Activated CD4-positive, alpha-beta T cell treated with anti-CD3 and anti-CD28 coated beads for 36 hours (primary cell): ENCODE results near the gene ZNF432. TPM values are rescaled to one million over a fixed set of nuclear protein-coding genes. Genes with fewer than 3 reads are reported as not detected.
A peak's percentile ranks its signal among the peaks of the same experiment; 100 is the strongest.
"Not testable (repeated sequence)": the region's sequence is repeated elsewhere in the genome, so short reads cannot be mapped to it uniquely, and the experiment has no call there.

ENCODE experiments used
- ATAC-seq: fragments of 200-7000 bp; cut with Tn5 transposase; one replicate; pipeline ENCODE4 v1.10.0; 2021; ENCODE audit warnings: mild to moderate bottlenecking, moderate library complexity
- CTCF ChIA-PET: fragments of 350-600 bp; sonication (Branson Sonifier 250); formaldehyde crosslinking; loops from one replicate; lab custom pipeline; 2021; ENCODE audit warnings: antibody characterized with exemption; lab: Charles Lee
- POLR2A ChIA-PET: fragments of 350-600 bp; sonication (Branson Sonifier 250); formaldehyde crosslinking; loops from one replicate; lab custom pipeline; 2021; ENCODE audit warnings: antibody characterized with exemption, inconsistent platforms; lab: Charles Lee
- DNase-seq: peaks from one replicate; pipeline ENCODE4 v3.0.0-alpha.2; 2020
- H3K27ac Mint-ChIP-seq: one replicate; pipeline ENCODE4 v1.8.0; 2021; ENCODE audit warnings: mixed read lengths
- H3K27me3 Mint-ChIP-seq: one replicate; pipeline ENCODE4 v1.8.0; 2021; ENCODE audit warnings: mixed read lengths
- H3K36me3 Mint-ChIP-seq: one replicate; pipeline ENCODE4 v1.8.0; 2021; ENCODE audit warnings: low read depth, mixed read lengths
- H3K4me1 Mint-ChIP-seq: one replicate; pipeline ENCODE4 v1.8.0; 2021; ENCODE audit warnings: mixed read lengths
- H3K4me3 Mint-ChIP-seq: one replicate; pipeline ENCODE4 v1.8.0; 2021; ENCODE audit warnings: mild to moderate bottlenecking, moderate library complexity, mixed read lengths
- H3K9me3 Mint-ChIP-seq: one replicate; pipeline ENCODE4 v1.8.0; 2021; ENCODE audit warnings: low read depth, mixed read lengths
- intact Hi-C, 2 experiments: fragments of 100-400 bp; cut with DNase I in 1 of 2; cut with micrococcal nuclease in 1 of 2; formaldehyde crosslinking; loops; one replicate each; pipeline versions ENCODE4 v1.14.2 to v1.15.1; 2022 to 2024; cut with DNase I, micrococcal nuclease
- total RNA-seq, 2 experiments: library from RNA; stranded (reverse); gene quantifications; one replicate each; pipeline ENCODE4 v1.2.3, GENCODE V29; 2021

Gene ZNF432
- total RNA-seq: 10 to 100 TPM; 11.5 to 12.8 TPM

DNA sequence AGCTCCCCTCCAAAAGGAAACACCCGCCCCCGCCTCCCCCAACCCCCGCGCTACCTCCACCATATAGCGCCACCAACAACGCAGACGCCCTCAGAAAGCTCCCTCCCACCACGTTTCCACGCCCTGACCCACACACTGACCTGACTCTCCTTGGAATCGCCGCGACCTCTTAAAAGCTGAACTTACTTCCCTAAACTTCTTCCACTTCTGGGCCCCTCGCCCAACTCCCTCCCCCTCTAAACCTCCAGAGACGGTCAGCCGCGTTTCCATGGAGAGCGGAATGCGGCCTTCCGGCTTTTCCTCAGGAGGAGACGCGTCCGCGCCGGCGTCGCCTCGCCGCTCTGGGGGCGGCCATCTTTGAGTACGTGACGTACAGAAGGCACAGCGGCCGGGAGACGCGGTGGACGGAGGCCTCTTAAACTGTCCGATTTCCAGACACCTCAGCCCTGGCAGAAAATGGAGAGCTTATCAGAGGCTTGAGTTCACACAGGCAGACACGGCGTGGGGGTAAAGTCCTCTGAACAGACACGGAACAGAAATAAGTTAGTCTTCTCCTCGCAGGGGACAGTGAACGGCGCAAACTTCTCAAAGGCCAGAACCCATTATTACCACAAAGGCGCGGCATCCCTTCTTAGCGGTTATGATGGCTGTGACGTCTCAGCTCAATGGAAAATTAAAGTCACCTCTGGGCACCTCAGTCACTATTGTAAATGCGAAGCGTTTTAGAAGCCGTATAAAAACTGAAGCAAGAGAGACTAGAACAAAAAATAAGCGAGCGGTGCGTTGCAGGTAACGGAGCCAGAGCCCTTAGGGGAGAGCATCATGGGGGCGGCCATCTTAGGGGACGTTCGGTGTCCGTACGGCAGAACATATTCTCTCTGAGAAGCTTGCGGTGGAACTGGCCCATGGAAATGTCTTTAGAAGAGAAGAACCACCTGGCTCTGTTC is at the start of gene ZNF432:
ZNF432 (minus strand) TSS at position 284 of the 947 bp plus-strand sequence. CDS start 1,970 bp downstream, outside the sequence.
- Mint-ChIP-seq H3K36me3 (peaks cover 83% of the 10 kb centered on the region), H3K4me3 (peak within 1 kb of the TSS; percentile 94), H3K4me1 (peaks cover 16% of the 10 kb centered on the region), H3K27me3 (no peaks in the 10 kb centered on the region), H3K9me3 (peaks cover 34% of the 10 kb centered on the region), H3K27ac (peak within 1 kb of the TSS; percentile 100)
- DNase-seq (peak; percentile 88), ATAC-seq (peak; percentile 88)
- POLR2A ChIA-PET: interaction anchor here (0.6 kb wide), 1 partner anchor 219 kb away, joined by 5 read pairs; no protein-coding TSS in a partner anchor
- intact Hi-C loops: loop anchor here (1.0 to 5.0 kb wide), 9 partner anchors 21 to 913 kb away; partner anchors contain the start of genes ZNF614 (in 2 of the 2), ZNF350 (in 1 of the 2), ZNF613 (in 1 of the 2) and ZNF615 (in 1 of the 2)
- CTCF ChIA-PET: no interaction called here

DNA sequence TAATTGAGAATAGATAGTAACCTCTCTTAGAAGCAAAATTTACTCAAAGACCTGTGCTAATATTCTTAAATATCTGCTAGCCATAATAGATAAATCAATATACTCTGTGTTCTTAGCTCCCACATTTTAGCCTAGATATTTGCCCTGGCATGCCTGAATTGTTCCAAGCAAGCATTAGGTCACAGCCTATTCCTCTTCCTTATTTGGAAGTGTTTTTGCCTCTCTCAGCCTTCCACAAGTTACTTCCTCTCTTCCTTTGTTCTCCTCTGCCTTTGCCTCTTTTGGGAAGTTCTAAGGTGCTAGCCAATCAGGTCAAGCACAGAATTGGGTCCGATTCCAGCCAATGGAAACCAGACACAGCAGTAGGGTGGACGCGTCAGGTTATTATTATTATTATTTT is 47.8 kb upstream of the ZNF432 start:
- peak overlapping the region; percentile 94 for H3K4me3 Mint-ChIP-seq
- H3K27me3 Mint-ChIP-seq, DNase-seq, ATAC-seq, intact Hi-C loops, POLR2A ChIA-PET, H3K27ac Mint-ChIP-seq, CTCF ChIA-PET: not testable (repeated sequence)
- peaks cover 49% of the 10 kb centered on the region for H3K9me3 Mint-ChIP-seq
- H3K4me1 Mint-ChIP-seq: peaks cover 22% of the 10 kb centered on the region
- peaks cover 52% of the 10 kb centered on the region for H3K36me3 Mint-ChIP-seq

DNA sequence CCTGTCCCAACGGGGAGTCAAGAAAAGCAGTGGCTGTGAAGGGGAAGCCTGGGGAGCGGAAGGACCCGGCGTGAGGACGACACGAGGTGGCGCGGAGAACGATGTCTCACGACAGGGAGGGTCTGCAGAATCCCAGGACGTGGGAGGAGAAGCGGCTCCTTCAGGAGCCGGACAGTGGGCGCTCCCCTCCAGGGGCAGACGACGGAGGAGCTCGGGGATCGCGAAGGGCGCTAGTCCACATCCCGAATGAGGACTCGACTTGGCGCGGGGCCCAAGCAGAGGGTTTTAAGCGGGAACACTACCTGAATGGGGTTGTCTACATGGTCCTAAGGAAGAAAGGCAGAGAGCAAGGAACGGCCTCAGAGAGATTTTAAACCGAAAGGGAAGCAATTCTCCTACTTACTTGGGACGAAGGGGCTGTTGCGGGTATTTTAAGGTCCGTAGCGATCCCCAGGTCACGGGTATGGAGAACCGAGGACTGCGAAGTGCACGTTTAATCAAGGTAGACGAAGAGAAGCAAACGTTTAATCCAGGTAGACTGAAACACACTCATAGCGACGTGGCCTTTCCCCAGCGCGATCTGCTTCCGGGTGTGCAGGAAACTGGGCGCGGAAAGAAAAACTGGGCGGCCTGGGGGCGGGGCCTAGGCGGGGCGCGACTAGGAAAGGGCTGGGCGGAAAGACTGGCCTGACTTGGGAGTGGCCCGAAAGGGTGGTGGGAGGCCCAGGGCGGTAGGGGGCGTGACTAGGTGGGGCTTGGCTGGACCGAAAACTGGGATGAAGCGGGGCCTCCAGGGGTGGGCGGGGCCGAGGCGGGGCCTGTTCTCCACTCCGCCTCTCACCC is 46.8 kb upstream of the ZNF432 start, which contains the start of gene ZNF841:
ZNF841 (minus strand) TSS at position 594 of the 843 bp plus-strand sequence. CDS start 10,964 bp downstream, outside the sequence.
- H3K9me3 Mint-ChIP-seq: peaks cover 55% of the 10 kb centered on the region
- ATAC-seq: peak; percentile 98
- peak within 1 kb of the TSS; percentile 94 for H3K4me3 Mint-ChIP-seq
- POLR2A ChIA-PET: interaction anchor here (0.6 kb wide), 1 partner anchor 91 kb away, joined by 8 read pairs; no protein-coding TSS in a partner anchor
- H3K27me3 Mint-ChIP-seq: no peaks in the 10 kb centered on the region
- DNase-seq: peak; percentile 96
- peaks cover 22% of the 10 kb centered on the region for H3K4me1 Mint-ChIP-seq
- CTCF ChIA-PET: no interaction called here
- intact Hi-C loops: loop anchor here in 1 of 2 experiments (1.0 to 2.0 kb wide), 7 partner anchors 45 to 190 kb away; partner anchors contain the start of genes PPP2R1A, ZNF432, ZNF614 and ZNF649
- peak within 1 kb of the TSS; percentile 95 for H3K27ac Mint-ChIP-seq
- peaks cover 62% of the 10 kb centered on the region for H3K36me3 Mint-ChIP-seq

DNA sequence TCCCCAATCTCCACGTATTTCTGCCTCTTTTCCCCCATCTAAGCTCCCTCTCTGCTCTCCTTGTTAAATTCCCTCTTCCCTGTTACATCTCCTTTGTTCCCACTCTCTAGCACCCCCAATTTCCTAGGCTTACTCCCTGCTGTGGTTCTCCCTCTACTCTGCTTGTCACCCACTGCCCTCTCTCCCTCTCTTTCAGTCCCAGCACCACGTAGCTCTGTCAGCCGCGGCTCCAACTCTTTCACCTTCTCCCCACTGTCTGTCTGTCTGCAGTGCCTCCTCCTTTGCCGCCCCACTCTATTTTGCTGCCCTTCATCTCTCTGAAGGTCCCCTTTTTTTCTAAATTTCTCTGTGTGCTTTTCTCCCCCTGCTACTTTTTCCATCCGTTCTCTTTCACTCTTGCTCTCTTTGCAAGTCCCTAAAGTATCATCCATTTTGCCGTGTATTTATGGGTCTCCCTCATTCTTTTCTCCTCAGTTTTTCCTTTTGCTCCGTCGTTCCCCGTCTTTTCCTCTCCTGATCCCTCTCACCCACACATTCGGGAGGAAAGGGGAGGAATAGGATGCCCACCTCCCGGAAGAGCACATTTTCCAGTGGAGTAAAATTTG is 46.0 kb upstream of the ZNF432 start:
- CTCF ChIA-PET: no interaction called here
- peak overlapping the region; percentile 95 for H3K27ac Mint-ChIP-seq
- ATAC-seq: no peak
- peaks cover 22% of the 10 kb centered on the region for H3K4me1 Mint-ChIP-seq
- no peaks in the 10 kb centered on the region for H3K27me3 Mint-ChIP-seq
- DNase-seq: peak; percentile 11
- intact Hi-C loops: loop anchor here in 1 of 2 experiments (1.0 to 2.0 kb wide), 7 partner anchors 46 to 189 kb away; partner anchors contain the start of genes PPP2R1A, ZNF432, ZNF614 and ZNF649
- peak overlapping the region; percentile 94 for H3K4me3 Mint-ChIP-seq
- POLR2A ChIA-PET: no interaction called here
- H3K9me3 Mint-ChIP-seq: peaks cover 55% of the 10 kb centered on the region
- H3K36me3 Mint-ChIP-seq: peaks cover 70% of the 10 kb centered on the region

- no peak overlapping the region for H3K27ac Mint-ChIP-seq
- no peak for ATAC-seq
- H3K9me3 Mint-ChIP-seq: peaks cover 58% of the 10 kb centered on the region
- intact Hi-C loops: no loop called here
- peaks cover 98% of the 10 kb centered on the region for H3K36me3 Mint-ChIP-seq
- no peaks in the 10 kb centered on the region for H3K27me3 Mint-ChIP-seq
- no peak overlapping the region for H3K4me3 Mint-ChIP-seq
- POLR2A ChIA-PET: no interaction called here
- DNase-seq: no peak
- H3K4me1 Mint-ChIP-seq: no peaks in the 10 kb centered on the region
- CTCF ChIA-PET: no interaction called here
Measured at GRCh38 chr19:52086481-52086880, 37.8 kb upstream of the ZNF432 start.

GRCh38 chr19:52070496-52070895 is 21.9 kb upstream of the ZNF432 start:
- H3K27ac Mint-ChIP-seq: no peak overlapping the region
- no peak for ATAC-seq
- no peaks in the 10 kb centered on the region for H3K27me3 Mint-ChIP-seq
- CTCF ChIA-PET: no interaction called here
- peaks cover 97% of the 10 kb centered on the region for H3K36me3 Mint-ChIP-seq
- H3K4me3 Mint-ChIP-seq: no peak overlapping the region
- intact Hi-C loops: no loop called here
- DNase-seq: no peak
- peaks cover 71% of the 10 kb centered on the region for H3K9me3 Mint-ChIP-seq
- POLR2A ChIA-PET: no interaction called here
- no peaks in the 10 kb centered on the region for H3K4me1 Mint-ChIP-seq

GRCh38 chr19:52069653-52070052 is 21.0 kb upstream of the ZNF432 start:
- Mint-ChIP-seq H3K27me3 (no peaks in the 10 kb centered on the region), H3K36me3 (peaks cover 97% of the 10 kb centered on the region), H3K4me1 (no peaks in the 10 kb centered on the region), H3K27ac (no peak overlapping the region), H3K4me3 (no peak overlapping the region), H3K9me3 (peaks cover 69% of the 10 kb centered on the region)
- intact Hi-C loops: no loop called here
- ATAC-seq (no peak), DNase-seq (no peak)
- ChIA-PET CTCF (no interaction called here), POLR2A (no interaction called here)

GRCh38 chr19:52066258-52066863 is 17.7 kb upstream of the ZNF432 start:
- Mint-ChIP-seq H3K27ac (no peak overlapping the region), H3K27me3 (no peaks in the 10 kb centered on the region), H3K4me3 (no peak overlapping the region), H3K9me3 (peaks cover 63% of the 10 kb centered on the region), H3K4me1 (no peaks in the 10 kb centered on the region), H3K36me3 (peaks cover 91% of the 10 kb centered on the region)
- DNase-seq (no peak), ATAC-seq (no peak)
- intact Hi-C loops: no loop called here
- POLR2A ChIA-PET: no interaction called here
- CTCF ChIA-PET: no interaction called here

- Mint-ChIP-seq H3K27ac (no peak overlapping the region), H3K36me3 (peaks cover 82% of the 10 kb centered on the region), H3K27me3 (no peaks in the 10 kb centered on the region), H3K9me3 (peaks cover 62% of the 10 kb centered on the region), H3K4me1 (no peaks in the 10 kb centered on the region), H3K4me3 (no peak overlapping the region)
- intact Hi-C loops: no loop called here
- CTCF ChIA-PET: no interaction called here
- POLR2A ChIA-PET: no interaction called here
- DNase-seq (no peak), ATAC-seq (no peak)
Measured at GRCh38 chr19:52065399-52065798, 16.8 kb upstream of the ZNF432 start.

- H3K36me3 Mint-ChIP-seq: peaks cover 71% of the 10 kb centered on the region
- ATAC-seq, H3K4me3 Mint-ChIP-seq, DNase-seq, H3K27ac Mint-ChIP-seq, H3K27me3 Mint-ChIP-seq, intact Hi-C loops, H3K4me1 Mint-ChIP-seq, POLR2A ChIA-PET: not testable (repeated sequence)
- H3K9me3 Mint-ChIP-seq: peaks cover 66% of the 10 kb centered on the region
- CTCF ChIA-PET: interaction anchor here (0.6 kb wide), 1 partner anchor 24 kb away, joined by 3 read pairs; no protein-coding TSS in a partner anchor
Measured at GRCh38 chr19:52056480-52056879, 7.8 kb upstream of the ZNF432 start.
